K562 (cell line): ENCODE measurements around the gene SOCS3. TPM values are rescaled to one million over a fixed set of nuclear protein-coding genes. Genes with fewer than 3 reads are reported as not detected.

ENCODE experiments used
- ATAC-seq: fragments of 200-7000 bp; cut with Tn5 transposase; 3 replicates; pipeline ENCODE4 v1.9.1; 2020; ENCODE audit warnings: moderate library complexity
- BruUV-seq: library from RNA; stranded (reverse); fragments of 400-500 nt; replicated peaks from 2 replicates; lab custom pipeline; 2021; lab: Mats Ljungman, UMichigan
- CTCF ChIA-PET: fragments of 300-600 bp; formaldehyde crosslinking; extraction: SDS; loops from one replicate; lab custom pipeline; 2021; ENCODE audit warnings: low intra/inter-chr PET ratio; lab: Yijun Ruan, JAX
- POLR2A ChIA-PET: fragments of 300-600, 350-650 bp; sonication (Branson Sonifier 250); formaldehyde crosslinking; extraction: SDS; loops from one replicate; lab custom pipeline; 2021; ENCODE audit warnings: antibody characterized with exemption, inconsistent platforms; lab: Yijun Ruan, JAX
- DNase-seq, 4 experiments: peaks; one replicate each; pipeline versions ENCODE4 v3.0.0 to v3.0.0-alpha.2; 2011 to 2018; ENCODE audit warnings: low spot score in 3 of 4, mixed read lengths in 3 of 4; ENCODE audit errors: extremely low read depth in 1 of 4
- FAIRE-seq: peaks from 2 replicates; lab custom pipeline; 2011; peaks lifted over from hg19 to GRCh38; lab: Jason Lieb, UNC
- H2AFZ ChIP-seq: 2 replicates; pipeline ENCODE4 v1.6.0; 2011; ENCODE audit warnings: low read depth, low read length, control low read depth, inconsistent platforms
- H3K27ac ChIP-seq: fragments of 200-600 bp; 3 replicates; pipeline ENCODE4 v1.8.0; 2011; ENCODE audit warnings: low read depth, mild to moderate bottlenecking, control low read depth, inconsistent platforms, low read length, moderate library complexity, mixed read lengths; ENCODE audit errors: extremely low read depth
- H3K27me3 ChIP-seq, 2 experiments: fragments of 300-600 bp in 1 of 2; 2 replicates in 1 of 2; 3 replicates in 1 of 2; pipeline versions ENCODE4 v1.6.0 to v1.8.0; 2011; ENCODE audit warnings: inconsistent platforms in 2 of 2, low read length in 2 of 2, mild to moderate bottlenecking in 1 of 2, mixed read lengths in 1 of 2, moderate library complexity in 1 of 2; ENCODE audit not compliant: control insufficient read depth in 2 of 2, insufficient read depth in 2 of 2
- H3K36me3 ChIP-seq: fragments of 300-600 bp; 3 replicates; pipeline ENCODE4 v1.8.0; 2011; ENCODE audit warnings: mild to moderate bottlenecking, low read length, inconsistent platforms; ENCODE audit not compliant: control insufficient read depth, insufficient read depth
- H3K4me1 ChIP-seq, 2 experiments: fragments of 200-600 bp in 1 of 2; replicated peaks in 1 of 2; 2 replicates in 1 of 2; 3 replicates in 1 of 2; pipeline versions ENCODE4 v1.5.1 to v1.8.0; 2011; ENCODE audit warnings: inconsistent platforms in 2 of 2, low read length in 2 of 2, mild to moderate bottlenecking in 1 of 2, mixed read lengths in 1 of 2, moderate library complexity in 1 of 2; ENCODE audit not compliant: control insufficient read depth in 2 of 2, insufficient read depth in 2 of 2
- H3K4me2 ChIP-seq: 2 replicates; pipeline ENCODE4 v1.6.1; 2011; ENCODE audit warnings: low read length, control low read depth, inconsistent platforms, mixed read lengths; ENCODE audit not compliant: insufficient read depth
- H3K4me3 ChIP-seq: fragments of 200-600 bp; sonication (generic), shearing (Covaris generic); 2 replicates; pipeline ENCODE4 v1.5.1; 2016; ENCODE audit warnings: control low read depth, inconsistent platforms
- H3K79me2 ChIP-seq: fragments of 200-600 bp; 3 replicates; pipeline ENCODE4 v1.8.0; 2011; ENCODE audit warnings: low read length, inconsistent platforms; ENCODE audit not compliant: control insufficient read depth, insufficient read depth
- H3K9ac ChIP-seq, 2 experiments: 2 replicates each; pipeline versions ENCODE4 v1.6.0 to v1.6.1; 2011; ENCODE audit warnings: low read depth in 2 of 2, low read length in 2 of 2, control low read depth in 1 of 2, inconsistent platforms in 1 of 2, mild to moderate bottlenecking in 1 of 2, mixed read lengths in 1 of 2; ENCODE audit not compliant: insufficient read depth in 1 of 2
- H3K9me1 ChIP-seq: one replicate; pipeline ENCODE4 v1.6.0; 2011; ENCODE audit warnings: inconsistent platforms, mild to moderate bottlenecking, low read length, moderate library complexity; ENCODE audit not compliant: control insufficient read depth, insufficient read depth
- H3K9me3 ChIP-seq: replicated peaks from 2 replicates; pipeline ENCODE4 v1.5.1; 2011; ENCODE audit warnings: low read depth, low read length, inconsistent platforms; ENCODE audit not compliant: control insufficient read depth, insufficient read depth
- H4K20me1 ChIP-seq: replicated peaks from 2 replicates; pipeline ENCODE4 v1.6.1; 2011; ENCODE audit warnings: low read length, inconsistent platforms, mixed read lengths; ENCODE audit not compliant: control insufficient read depth, insufficient read depth
- BRF1 ChIP-seq: IDR thresholded peaks from 3 replicates; pipeline ENCODE4 v1.6.1; 2011; ENCODE audit warnings: borderline replicate concordance, mild to moderate bottlenecking; ENCODE audit not compliant: insufficient read length; ENCODE audit errors: extremely low read depth
- CREB1 ChIP-seq, 2 experiments: sonication (generic) in 1 of 2; formaldehyde crosslinking in 1 of 2; IDR thresholded peaks; 2 replicates each; pipeline versions ENCODE4 v1.6.1 to v1.8.0; 2012 to 2022; ENCODE audit warnings: inconsistent platforms in 1 of 2, mild to moderate bottlenecking in 1 of 2, missing genetic modification reagents in 1 of 2, moderate library complexity in 1 of 2
- FOXP1 ChIP-seq: sonication (generic); formaldehyde crosslinking; IDR thresholded peaks from 2 replicates; pipeline ENCODE4 v1.8.0; 2022; ENCODE audit warnings: mild to moderate bottlenecking, missing genetic modification reagents
- ZFX ChIP-seq: sonication (generic); formaldehyde crosslinking; IDR thresholded peaks from 2 replicates; pipeline ENCODE4 v1.8.0; 2022; ENCODE audit warnings: mild to moderate bottlenecking, missing genetic modification reagents, moderate library complexity
- WGBS: fragments of 100-300 bp; shearing (Covaris generic); methylation state at CpG from one replicate; pipeline ENCODE4 v1.1.6; 2016; ENCODE audit warnings: low coverage, mixed read lengths; ENCODE audit not compliant: insufficient coverage; ENCODE audit errors: missing lambda C conversion rate; 5-methylcytosine and 5-hydroxymethylcytosine counted together
- in situ Hi-C: fragments of 300-500 bp; cut with MboI; formaldehyde crosslinking; loops from 4 replicates; pipeline ENCODE4 v1.15.0; 2018; ENCODE audit warnings: inconsistent platforms, mixed read lengths
- intact Hi-C: fragments of 100-400 bp; cut with micrococcal nuclease; formaldehyde crosslinking; loops from 2 replicates; pipeline ENCODE4 v1.14.2; 2022
- polyA plus RNA-seq, 8 experiments: library from polyadenylated mRNA; depleted of rRNA in 4 of 8; stranded (reverse) in 5 of 8; unstranded in 3 of 8; fragments of >200 nt; fragmentation: Nextera tagmentation in 2 of 8; fragmentation: Illumina TruSeq in 1 of 8; extraction: Ambion mirVana in 2 of 8; extraction: Trizol in 1 of 8; gene quantifications; 2 replicates each; pipeline versions ENCODE4 v1.2.1 to v1.2.3, GENCODE V29; 2011 to 2014; ENCODE audit warnings: inconsistent platforms in 1 of 8, missing spikeins in 1 of 8
- total RNA-seq, 7 experiments: library from RNA; depleted of rRNA in 6 of 7; stranded (reverse); fragments of >200 nt in 6 of 7; fragmentation: Illumina TruSeq in 2 of 7; extraction: Trizol in 2 of 7; gene quantifications; 2 replicates each; pipeline versions ENCODE4 v1.2.1 to v1.2.3, GENCODE V29; 2011 to 2021; ENCODE audit warnings: low replicate concordance in 1 of 7
- TF ChIP-seq, protein P1 (sequence below): sonication (generic); formaldehyde crosslinking; IDR thresholded peaks from 2 replicates; pipeline ENCODE4 v1.9.0; 2022; ENCODE audit warnings: mild to moderate bottlenecking, missing genetic modification reagents

Gene SOCS3
- total and polyA plus RNA-seq, 9 of the 15 experiments (the other 6 are each of a cell fraction or from before 2014, with no cell fraction given) = 0.56 to 38.9 (median 13.7) TPM

GRCh38 chr17:78355701-78356100 lies 4.2 kb downstream of the SOCS3 start:
- no peak overlapping the region for H3K4me3 ChIP-seq
- H3K79me2 ChIP-seq = peaks cover 41% of the 10 kb centered on the region
- FAIRE-seq (no peak), DNase-seq (no peak), ATAC-seq (no peak)
- BruUV-seq = no TSS peak
- intact Hi-C loops = no loop called here
- peak overlapping the region; percentile 7 to 8; a peak in 2 of 4 replicates for H3K9ac ChIP-seq
- no peak overlapping the region; the same call in 1 of the 2 replicates for H3K4me2 ChIP-seq
- H3K36me3 ChIP-seq = peaks cover 33% of the 10 kb centered on the region
- H3K27ac ChIP-seq = no peak overlapping the region
- CTCF ChIA-PET = no interaction called here
- POLR2A ChIA-PET = interaction anchor here (0.7 to 1.7 kb wide), 5 partner anchors 8 to 101 kb away, joined by 3 read pairs; no protein-coding TSS in a partner anchor
- WGBS = 17% methylated on average over 3 of the region's 3 CpGs
- peaks cover 23% of the 10 kb centered on the region for H3K9me1 ChIP-seq
- H4K20me1 ChIP-seq = peaks cover 37% of the 10 kb centered on the region
- in situ Hi-C loops = no loop called here
- TF ChIP-seq CREB1 (IDR thresholded peaks at IDR 0.05) (no peak), CREB1 (CRISPR knock-in tag; IDR thresholded peaks at IDR 0.05) (no peak), ZFX (0 out of 2 replicates have a peak, but pooled peaks have one; percentile 16), FOXP1 (CRISPR knock-in tag) (0 out of 2 replicates have a peak, but pooled peaks have one; percentile 46), BRF1 (no peak)
- TF ChIP-seq, protein P1, sequence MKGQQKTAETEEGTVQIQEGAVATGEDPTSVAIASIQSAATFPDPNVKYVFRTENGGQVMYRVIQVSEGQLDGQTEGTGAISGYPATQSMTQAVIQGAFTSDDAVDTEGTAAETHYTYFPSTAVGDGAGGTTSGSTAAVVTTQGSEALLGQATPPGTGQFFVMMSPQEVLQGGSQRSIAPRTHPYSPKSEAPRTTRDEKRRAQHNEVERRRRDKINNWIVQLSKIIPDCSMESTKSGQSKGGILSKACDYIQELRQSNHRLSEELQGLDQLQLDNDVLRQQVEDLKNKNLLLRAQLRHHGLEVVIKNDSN (CRISPR knock-in tag) = 0 out of 2 replicates have a peak, but pooled peaks have one; percentile 18
- no peaks in the 10 kb centered on the region for H3K9me3 ChIP-seq
- H3K4me1 ChIP-seq = peaks cover 47 to 78% of the 10 kb centered on the region in 2 experiments
- H2AFZ ChIP-seq = no peak overlapping the region
- no peaks in the 10 kb centered on the region for H3K27me3 ChIP-seq
